Chondrocyte (in vitro differentiated cells): ENCODE data around the gene ZHX3. TPM values are rescaled to one million over a fixed set of nuclear protein-coding genes. Genes with fewer than 3 reads are reported as not detected.

Experiments
- DNase-seq: peaks from one replicate; pipeline ENCODE4 v3.0.0; 2021; ENCODE audit warnings: mixed read lengths, low spot score
- H3K27ac Mint-ChIP-seq: one replicate; pipeline ENCODE4 v1.8.0; 2021; ENCODE audit warnings: mild to moderate bottlenecking, moderate library complexity, mixed read lengths; ENCODE audit not compliant: unreplicated experiment
- H3K27me3 Mint-ChIP-seq: 2 replicates; pipeline ENCODE4 v1.8.0; 2021; ENCODE audit warnings: low read depth, mixed read lengths
- H3K36me3 Mint-ChIP-seq: 2 replicates; pipeline ENCODE4 v1.8.0; 2021; ENCODE audit warnings: low read depth, mixed read lengths
- H3K4me1 Mint-ChIP-seq: 2 replicates; pipeline ENCODE4 v1.8.0; 2021; ENCODE audit warnings: low read depth, mild to moderate bottlenecking, mixed read lengths
- H3K4me3 Mint-ChIP-seq: one replicate; pipeline ENCODE4 v1.8.0; 2021; ENCODE audit warnings: mild to moderate bottlenecking, moderate library complexity, mixed read lengths; ENCODE audit not compliant: unreplicated experiment
- H3K9me3 Mint-ChIP-seq: 2 replicates; pipeline ENCODE4 v1.8.0; 2021; ENCODE audit warnings: low read depth, mixed read lengths
- CTCF ChIP-seq: fragments of 200-600 bp; sonication (generic); IDR thresholded peaks from 2 replicates; pipeline ENCODE4 v1.5.0; 2021; ENCODE audit warnings: antibody characterized with exemption, mild to moderate bottlenecking, moderate library complexity
- microRNA-seq: library from miRNA; unstranded; fragments of <30 nt; microRNA quantifications from one replicate; pipeline ENCODE4 v1.2.0, GENCODE V29; 2020; ENCODE audit warnings: borderline number of aligned reads
- total RNA-seq: library from RNA; stranded (reverse); gene quantifications from 3 replicates; pipeline ENCODE4 v1.2.1, GENCODE V29; 2021

ZHX3 gene
- total RNA-seq, 1 donor from 2014 or later, result 52.9 TPM

DNA sequence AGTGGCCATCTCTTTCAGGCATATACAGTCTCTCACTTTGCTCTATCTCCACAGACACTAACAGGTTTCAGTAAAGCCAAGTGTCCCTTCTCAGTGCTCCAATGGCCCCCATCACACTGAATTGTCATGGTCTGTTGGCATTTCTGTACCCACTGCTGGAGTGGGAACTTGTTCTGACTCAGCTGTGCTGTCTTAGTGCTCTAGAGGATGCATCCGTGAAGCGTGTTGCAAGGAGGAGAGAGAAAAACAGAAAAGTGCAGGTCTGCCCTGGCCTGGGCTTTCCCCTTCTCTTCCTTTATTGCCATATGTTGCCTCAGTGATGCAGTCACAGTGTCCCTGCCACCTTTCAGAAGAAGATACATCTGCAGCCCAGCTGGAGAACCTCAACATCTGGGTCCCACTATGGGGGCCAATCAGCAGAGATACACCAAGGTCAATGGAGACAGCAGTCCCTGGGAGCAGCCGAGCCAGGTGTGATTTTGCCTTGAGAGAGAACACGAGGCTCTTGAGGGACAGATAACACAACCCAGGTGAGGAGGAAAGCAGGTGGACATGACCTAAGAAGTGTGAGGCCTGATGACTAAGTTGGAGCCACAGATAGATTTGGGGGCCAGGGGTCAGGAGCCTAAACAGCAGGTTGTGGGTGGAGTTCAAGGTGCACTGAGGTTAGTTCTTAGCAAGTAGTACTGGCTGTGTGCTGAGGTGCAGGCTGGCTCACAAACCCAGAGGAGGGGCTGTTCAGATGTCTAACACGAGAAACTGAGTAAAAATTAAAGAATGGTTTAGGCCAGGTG is 185.7 kb downstream of the ZHX3 start:
- no peaks in the 10 kb centered on the region for H3K27me3 Mint-ChIP-seq
- peaks cover 15% of the 10 kb centered on the region for H3K4me1 Mint-ChIP-seq
- peaks cover 10% of the 10 kb centered on the region for H3K36me3 Mint-ChIP-seq
- no peak overlapping the region for H3K27ac Mint-ChIP-seq
- no peak for DNase-seq
- no peak overlapping the region for H3K4me3 Mint-ChIP-seq
- H3K9me3 Mint-ChIP-seq, result no peaks in the 10 kb centered on the region
- no peak for TF ChIP-seq CTCF

Small RNAs within 50 kb of the gene (microRNA-seq; reads per million reads assigned to microRNA genes)
- not detected for gene MIR6871

Other genes with a start within 250 kb of the ZHX3 start
- 139 to 152 TPM (median 140 TPM) in 3 replicates for gene PLCG1, start 180.2 kb downstream of the ZHX3 start, total RNA-seq
- 3.3 to 5.1 TPM (median 3.5 TPM) in 3 replicates for gene LPIN3, start 23.1 kb upstream of the ZHX3 start, total RNA-seq
- 0.46 to 1.2 TPM (median 0.47 TPM) in 3 replicates for gene EMILIN3, start 49.1 kb upstream of the ZHX3 start, total RNA-seq